D721Med (cell line): ENCODE results near the gene COIL.
"Not testable (repeated sequence)": the region's sequence is repeated elsewhere in the genome, so short reads cannot be mapped to it uniquely, and the experiment has no call there.

ENCODE experiments used
- DNase-seq: peaks from one replicate; pipeline ENCODE4 v3.0.0; 2011; ENCODE audit warnings: low spot score; ENCODE audit not compliant: insufficient read length
- FAIRE-seq: peaks from 2 replicates; lab custom pipeline; 2011; peaks lifted over from hg19 to GRCh38; lab: Jason Lieb, UNC
- TF ChIP-seq, protein P1 (sequence below): IDR thresholded peaks from 2 replicates; pipeline ENCODE4 v1.5.1; 2012; ENCODE audit warnings: mild to moderate bottlenecking, control low read depth; ENCODE audit not compliant: insufficient read depth; ENCODE audit errors: missing control alignments

COIL gene

DNA sequence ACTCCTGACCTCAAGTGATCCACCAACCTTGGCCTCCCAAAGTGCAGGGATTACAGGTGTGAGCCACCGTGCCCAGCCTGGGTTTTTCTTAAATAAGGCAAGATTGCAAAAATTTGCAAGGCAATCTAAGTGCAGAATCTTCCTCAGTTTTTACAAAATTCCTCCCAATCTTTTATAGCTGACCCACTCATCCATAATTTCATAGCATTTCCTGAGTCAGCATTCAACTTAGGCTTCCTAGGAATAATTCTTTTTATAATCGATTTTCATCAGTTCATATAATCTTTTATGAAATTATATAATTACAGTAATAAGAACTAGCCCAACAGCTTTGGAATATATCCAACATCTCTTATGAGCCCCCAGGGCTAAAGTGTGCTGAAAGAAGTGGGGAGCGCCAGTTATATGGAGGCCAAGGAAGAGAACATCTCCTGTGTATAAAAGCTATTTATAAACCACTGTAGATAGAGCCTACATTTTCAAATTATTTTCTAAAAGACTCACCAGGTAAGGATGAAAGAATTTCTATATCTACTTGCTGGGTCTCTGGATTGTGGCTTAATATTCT lies 14.8 kb downstream of the COIL start:
- TF ChIP-seq, protein P1, sequence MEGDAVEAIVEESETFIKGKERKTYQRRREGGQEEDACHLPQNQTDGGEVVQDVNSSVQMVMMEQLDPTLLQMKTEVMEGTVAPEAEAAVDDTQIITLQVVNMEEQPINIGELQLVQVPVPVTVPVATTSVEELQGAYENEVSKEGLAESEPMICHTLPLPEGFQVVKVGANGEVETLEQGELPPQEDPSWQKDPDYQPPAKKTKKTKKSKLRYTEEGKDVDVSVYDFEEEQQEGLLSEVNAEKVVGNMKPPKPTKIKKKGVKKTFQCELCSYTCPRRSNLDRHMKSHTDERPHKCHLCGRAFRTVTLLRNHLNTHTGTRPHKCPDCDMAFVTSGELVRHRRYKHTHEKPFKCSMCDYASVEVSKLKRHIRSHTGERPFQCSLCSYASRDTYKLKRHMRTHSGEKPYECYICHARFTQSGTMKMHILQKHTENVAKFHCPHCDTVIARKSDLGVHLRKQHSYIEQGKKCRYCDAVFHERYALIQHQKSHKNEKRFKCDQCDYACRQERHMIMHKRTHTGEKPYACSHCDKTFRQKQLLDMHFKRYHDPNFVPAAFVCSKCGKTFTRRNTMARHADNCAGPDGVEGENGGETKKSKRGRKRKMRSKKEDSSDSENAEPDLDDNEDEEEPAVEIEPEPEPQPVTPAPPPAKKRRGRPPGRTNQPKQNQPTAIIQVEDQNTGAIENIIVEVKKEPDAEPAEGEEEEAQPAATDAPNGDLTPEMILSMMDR, result no peak
- FAIRE-seq (no peak), DNase-seq (no peak)

GRCh38 chr17:56943505-56944125 lies 17.2 kb downstream of the COIL start:
- TF ChIP-seq, protein P1, result no peak

DNA sequence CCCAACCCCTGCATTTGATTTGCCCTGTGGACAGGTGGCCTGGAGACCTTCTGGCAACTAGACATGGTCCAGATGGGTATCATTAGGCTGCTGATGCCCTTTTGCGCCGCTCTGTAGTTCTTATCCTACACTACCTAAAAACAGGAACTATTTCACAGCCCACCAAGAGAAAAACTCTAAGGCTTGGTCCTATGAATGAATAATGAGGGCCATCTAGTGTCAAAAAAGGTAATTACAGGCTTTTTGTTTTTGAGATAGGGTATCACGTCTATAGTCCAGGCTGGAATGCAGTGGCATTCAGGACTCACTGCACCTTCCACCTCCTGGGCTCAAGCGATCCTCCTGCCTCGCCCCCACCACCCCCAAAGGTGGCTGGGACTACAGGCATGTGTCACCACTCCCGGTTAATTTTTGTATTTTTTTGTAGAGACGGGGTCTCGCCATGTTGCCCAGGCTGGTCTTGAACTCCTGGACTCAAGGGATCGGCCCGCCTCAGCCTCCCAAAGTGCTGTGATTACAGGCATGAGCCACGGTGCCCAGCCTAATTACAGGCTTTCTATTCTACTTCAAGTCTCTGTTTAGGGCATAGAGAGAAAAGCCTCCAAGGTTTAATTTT lies 20.9 kb downstream of the COIL start:
- TF ChIP-seq, protein P1, result peak; percentile 82
- peak; percentile 34 for DNase-seq
- no peak for FAIRE-seq

More at GRCh38 chr17:56943505-56944125, 17.2 kb downstream of the COIL start:
- DNase-seq, result no peak
- no peak for FAIRE-seq

- FAIRE-seq, DNase-seq: not testable (repeated sequence)
Measured at GRCh38 chr17:56938206-56938605, 22.6 kb downstream of the COIL start.

GRCh38 chr17:56937687-56938086 lies 23.2 kb downstream of the COIL start:
- DNase-seq (no peak), FAIRE-seq (no peak)
- TF ChIP-seq, protein P1, result no peak

DNA sequence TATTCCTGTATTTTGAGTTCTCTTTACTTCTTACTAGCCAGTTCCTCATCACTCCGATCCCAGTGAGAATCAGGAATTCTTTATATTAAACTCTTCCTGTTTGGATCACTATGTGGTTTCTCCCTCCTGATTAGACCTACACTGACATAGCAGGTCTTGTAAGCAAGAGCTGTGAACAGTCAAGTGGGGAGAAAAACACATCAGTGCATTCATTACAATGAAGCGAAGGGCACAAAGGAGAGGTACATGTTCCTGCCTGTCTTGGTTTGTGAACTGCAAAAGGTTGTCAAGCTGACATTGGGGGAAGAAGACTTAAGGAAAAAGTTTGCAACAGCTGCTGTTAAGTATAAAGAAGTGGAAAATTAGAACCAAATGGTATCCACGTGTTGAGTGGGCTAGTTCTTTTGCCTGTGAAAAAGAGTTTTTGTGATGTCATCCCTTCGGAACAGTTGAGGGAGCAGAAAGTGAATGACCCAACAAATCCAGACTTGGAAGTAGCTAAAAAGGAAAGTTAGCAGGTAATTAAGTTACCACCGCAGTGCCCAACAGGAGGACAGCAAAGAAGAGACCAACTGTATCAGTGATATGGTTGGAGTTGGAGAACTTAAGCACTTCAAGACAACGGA lies 24.0 kb downstream of the COIL start:
- TF ChIP-seq, protein P1, result no peak
- FAIRE-seq (no peak), DNase-seq (no peak)

- FAIRE-seq (no peak), DNase-seq (no peak)
- TF ChIP-seq, protein P1, result no peak
Measured at GRCh38 chr17:56935461-56935860, 25.4 kb downstream of the COIL start.
